PC-9 (cell line): ENCODE data around the gene ZFR2.

Experiments used
- CTCF ChIP-seq: fragments of 200-600 bp; sonication (generic); conservative IDR thresholded peaks from 2 replicates; pipeline ENCODE4 v1.6.1; 2017; ENCODE audit warnings: mixed run types, antibody characterized with exemption, mild to moderate bottlenecking, moderate library complexity
- EZH2 ChIP-seq: fragments of 200-600 bp; sonication (generic); IDR thresholded peaks from 2 replicates; pipeline ENCODE4 v1.8.0; 2017; ENCODE audit warnings: antibody characterized with exemption, low read depth

GRCh38 chr19:3908266-3909054 lies 39.6 kb upstream of the ZFR2 start:
- TF ChIP-seq CTCF (no peak), EZH2 (no peak)
